Liver (tissue), 9 donors: ENCODE data around the gene MTOR. TPM values are rescaled to one million over a fixed set of nuclear protein-coding genes. Genes with fewer than 3 reads are reported as not detected.

Experiments
- DNase-seq: peaks from one replicate; pipeline ENCODE4 v3.0.0-alpha.2; 2017; ENCODE audit warnings: low spot score
- H3K27ac ChIP-seq, 2 donors: one replicate each; pipeline ENCODE4 v1.7.0; 2013; ENCODE audit warnings: inconsistent platforms in 2 of 2, low read length in 2 of 2, control low read depth in 1 of 2, low read depth in 1 of 2, mild to moderate bottlenecking in 1 of 2
- H3K27me3 ChIP-seq, 4 donors: one replicate each; pipeline versions ENCODE4 v1.6.1 to v1.7.0; 2013; ENCODE audit warnings: low read length in 3 of 4, inconsistent platforms in 1 of 4, mild to moderate bottlenecking in 1 of 4, moderate library complexity in 1 of 4; ENCODE audit not compliant: control insufficient read depth in 4 of 4, insufficient read depth in 4 of 4
- H3K36me3 ChIP-seq, 4 donors: one replicate each; pipeline versions ENCODE4 v1.6.1 to v1.7.0; 2013; ENCODE audit warnings: low read length in 3 of 4, mild to moderate bottlenecking in 3 of 4, low read depth in 1 of 4, moderate library complexity in 1 of 4; ENCODE audit not compliant: control insufficient read depth in 4 of 4, insufficient read depth in 3 of 4
- H3K4me1 ChIP-seq, 4 donors: one replicate each; pipeline versions ENCODE4 v1.6.1 to v1.7.0; 2013; ENCODE audit warnings: low read length in 3 of 4, mild to moderate bottlenecking in 3 of 4, moderate library complexity in 1 of 4; ENCODE audit not compliant: control insufficient read depth in 4 of 4, insufficient read depth in 4 of 4
- H3K4me3 ChIP-seq, 3 donors: one replicate each; pipeline versions ENCODE4 v1.6.1 to v1.7.0; 2013; ENCODE audit warnings: low read length in 3 of 3, control low read depth in 1 of 3, low read depth in 1 of 3, mild to moderate bottlenecking in 1 of 3
- H3K9ac ChIP-seq, 2 donors: one replicate each; pipeline ENCODE4 v1.7.0; 2013; ENCODE audit warnings: low read length in 2 of 2, mild to moderate bottlenecking in 2 of 2, moderate library complexity in 2 of 2, control low read depth in 1 of 2, low read depth in 1 of 2
- H3K9me3 ChIP-seq, 4 donors: one replicate each; pipeline versions ENCODE4 v1.6.1 to v1.7.0; 2013; ENCODE audit warnings: low read length in 3 of 4; ENCODE audit not compliant: control insufficient read depth in 4 of 4
- ATF3 ChIP-seq: IDR thresholded peaks from 2 replicates; pipeline ENCODE4 v1.6.1; 2016; ENCODE audit warnings: antibody characterized with exemption
- CTCF ChIP-seq: fragments of 150-350 bp; IDR thresholded peaks from 2 replicates; pipeline ENCODE4 v1.5.1; 2017; ENCODE audit warnings: improper control_type of control experiment, low read depth, low read length; ENCODE audit not compliant: missing input control
- FOXA1 ChIP-seq: IDR thresholded peaks from 2 replicates; pipeline ENCODE4 v1.6.1; 2016; ENCODE audit warnings: antibody characterized with exemption
- GABPA ChIP-seq, 2 donors: IDR thresholded peaks in 1 of 2; conservative IDR thresholded peaks in 1 of 2; 2 replicates each; pipeline ENCODE4 v1.6.1; 2016; ENCODE audit warnings: antibody characterized with exemption in 2 of 2, mild to moderate bottlenecking in 1 of 2, moderate library complexity in 1 of 2
- HNF4A ChIP-seq, 2 donors: conservative IDR thresholded peaks; 2 replicates each; pipeline ENCODE4 v1.6.1; 2016; ENCODE audit warnings: antibody characterized with exemption in 2 of 2, mild to moderate bottlenecking in 2 of 2
- HNF4G ChIP-seq: IDR thresholded peaks from 2 replicates; pipeline ENCODE4 v1.6.1; 2016; ENCODE audit warnings: antibody characterized with exemption
- JUND ChIP-seq, 2 donors: IDR thresholded peaks; 2 replicates each; pipeline ENCODE4 v1.6.1; 2016; ENCODE audit warnings: antibody characterized with exemption in 2 of 2
- MAX ChIP-seq: IDR thresholded peaks from 2 replicates; pipeline ENCODE4 v1.6.1; 2016; ENCODE audit warnings: antibody characterized with exemption
- RAD21 ChIP-seq, 2 donors: IDR thresholded peaks; 2 replicates each; pipeline ENCODE4 v1.6.1; 2016; ENCODE audit warnings: antibody characterized with exemption in 2 of 2, mild to moderate bottlenecking in 2 of 2
- REST ChIP-seq: IDR thresholded peaks from 2 replicates; pipeline ENCODE4 v1.6.1; 2016; ENCODE audit warnings: antibody characterized with exemption, mild to moderate bottlenecking
- RXRA ChIP-seq, 2 donors: IDR thresholded peaks; 2 replicates each; pipeline ENCODE4 v1.6.1; 2017 to 2018; ENCODE audit warnings: antibody characterized with exemption in 2 of 2, mild to moderate bottlenecking in 1 of 2
- SP1 ChIP-seq: IDR thresholded peaks from 2 replicates; pipeline ENCODE4 v1.6.1; 2018; ENCODE audit warnings: antibody characterized with exemption, mild to moderate bottlenecking
- YY1 ChIP-seq: IDR thresholded peaks from 2 replicates; pipeline ENCODE4 v1.6.1; 2016; ENCODE audit warnings: antibody characterized with exemption, mild to moderate bottlenecking
- ZBTB33 ChIP-seq: IDR thresholded peaks from 2 replicates; pipeline ENCODE4 v1.6.1; 2016; ENCODE audit warnings: antibody characterized with exemption
- WGBS: extraction: QIAGEN DNeasy Blood & Tissue Kit; methylation state at CpG from one replicate; pipeline ENCODE4 v1.1.7; 2013; 5-methylcytosine and 5-hydroxymethylcytosine counted together
- polyA plus RNA-seq, 2 donors: library from polyadenylated mRNA; stranded (reverse) in 1 of 2; unstranded in 1 of 2; fragments of 200-250 nt in 1 of 2; fragments of >200 nt in 1 of 2; fragmentation: Nextera tagmentation in 1 of 2; extraction: Ambion mirVana in 1 of 2; gene quantifications; one replicate each; pipeline versions ENCODE4 v1.2.1 to v1.2.3, GENCODE V29; 2013 to 2015
- total RNA-seq, 2 donors: library from RNA; depleted of rRNA; stranded (reverse); fragments of >200 nt; gene quantifications; one replicate each; pipeline ENCODE4 v1.2.3, GENCODE V29; 2014
- donor health status: healthy.
- donor health status: healthy.
- donor health status: healthy.
- donor health status: healthy.
- donor health status: healthy.

Gene MTOR
- total and polyA plus RNA-seq, 4 donors, result 11.6 to 45.0 (median 19.9) TPM

- Histone ChIP-seq H3K27me3 (no peaks in the 10 kb centered on the region), H3K4me3 (no peak overlapping the region), H3K9ac (no peak overlapping the region), H3K36me3 (peaks cover 2 to 22% (median 17%) of the 10 kb centered on the region in 4 donors), H3K27ac (no peak overlapping the region), H3K9me3 (no peaks in the 10 kb centered on the region), H3K4me1 (peaks cover 0 to 7% (median 0%) of the 10 kb centered on the region in 4 donors)
- 97% methylated on average over 3 of the region's 3 CpGs for WGBS
- DNase-seq, result no peak
- no peak for TF ChIP-seq CTCF
- TF ChIP-seq YY1, result no peak
Observed at GRCh38 chr1:11286735-11287410, 24.5 kb upstream of the MTOR start.

GRCh38 chr1:11285883-11286734, 23.8 kb upstream of the MTOR start:
- WGBS, result 94% methylated on average over 7 of the region's 7 CpGs
- H3K27ac ChIP-seq, result no peak overlapping the region
- no peak overlapping the region for H3K4me3 ChIP-seq
- H3K4me1 ChIP-seq, result peaks cover 0 to 7% (median 0%) of the 10 kb centered on the region in 4 donors
- peak; percentile 38 to 44 for TF ChIP-seq RAD21 (IDR thresholded peaks at IDR 0.05)
- TF ChIP-seq YY1, result no peak
- no peak for TF ChIP-seq ATF3
- no peak for TF ChIP-seq ZBTB33
- no peak for TF ChIP-seq FOXA1
- no peak for TF ChIP-seq MAX
- no peak for TF ChIP-seq RXRA (IDR thresholded peaks at IDR 0.05)
- TF ChIP-seq HNF4G, result no peak
- DNase-seq, result no peak
- peaks cover 2 to 22% (median 17%) of the 10 kb centered on the region in 4 donors for H3K36me3 ChIP-seq
- no peak overlapping the region for H3K9ac ChIP-seq
- no peaks in the 10 kb centered on the region for H3K27me3 ChIP-seq
- H3K9me3 ChIP-seq, result no peaks in the 10 kb centered on the region

- Histone ChIP-seq H3K36me3 (peaks cover 2 to 24% (median 15%) of the 10 kb centered on the region in 4 donors), H3K27ac (no peak overlapping the region)
- 90% methylated on average over 6 of the region's 6 CpGs for WGBS
- no peak for TF ChIP-seq HNF4A (conservative IDR thresholded peaks at IDR 0.05)
- TF ChIP-seq CTCF, result no peak
- no peak for TF ChIP-seq YY1
- TF ChIP-seq ATF3, result no peak
- TF ChIP-seq REST, result no peak
- TF ChIP-seq GABPA (IDR thresholded peaks at IDR 0.05 in 1 of 2, conservative IDR thresholded peaks at IDR 0.05 in 1 of 2), result no peak
- no peak for TF ChIP-seq JUND (IDR thresholded peaks at IDR 0.05)
- TF ChIP-seq RAD21 (IDR thresholded peaks at IDR 0.05), result no peak
- TF ChIP-seq SP1, result no peak
- no peak for TF ChIP-seq RXRA (IDR thresholded peaks at IDR 0.05)
Observed at GRCh38 chr1:11284784-11285183, 22.4 kb upstream of the MTOR start.

More at GRCh38 chr1:11284784-11285183, 22.4 kb upstream of the MTOR start:
- Histone ChIP-seq H3K9me3 (no peaks in the 10 kb centered on the region), H3K4me3 (no peak overlapping the region), H3K4me1 (peaks cover 0 to 7% (median 0%) of the 10 kb centered on the region in 4 donors), H3K9ac (no peak overlapping the region), H3K27me3 (no peaks in the 10 kb centered on the region)
- DNase-seq, result no peak
